ENCODE results near the gene MOGAT2. TPM values are rescaled to one million over a fixed set of nuclear protein-coding genes. Genes with fewer than 3 reads are reported as not detected.

Gene MOGAT2
- total and polyA plus RNA-seq, 2 of the 13 experiments (the other 11 are each of a cell fraction or from before 2014, with no cell fraction given): 27.2 to 27.8 TPM

DNA sequence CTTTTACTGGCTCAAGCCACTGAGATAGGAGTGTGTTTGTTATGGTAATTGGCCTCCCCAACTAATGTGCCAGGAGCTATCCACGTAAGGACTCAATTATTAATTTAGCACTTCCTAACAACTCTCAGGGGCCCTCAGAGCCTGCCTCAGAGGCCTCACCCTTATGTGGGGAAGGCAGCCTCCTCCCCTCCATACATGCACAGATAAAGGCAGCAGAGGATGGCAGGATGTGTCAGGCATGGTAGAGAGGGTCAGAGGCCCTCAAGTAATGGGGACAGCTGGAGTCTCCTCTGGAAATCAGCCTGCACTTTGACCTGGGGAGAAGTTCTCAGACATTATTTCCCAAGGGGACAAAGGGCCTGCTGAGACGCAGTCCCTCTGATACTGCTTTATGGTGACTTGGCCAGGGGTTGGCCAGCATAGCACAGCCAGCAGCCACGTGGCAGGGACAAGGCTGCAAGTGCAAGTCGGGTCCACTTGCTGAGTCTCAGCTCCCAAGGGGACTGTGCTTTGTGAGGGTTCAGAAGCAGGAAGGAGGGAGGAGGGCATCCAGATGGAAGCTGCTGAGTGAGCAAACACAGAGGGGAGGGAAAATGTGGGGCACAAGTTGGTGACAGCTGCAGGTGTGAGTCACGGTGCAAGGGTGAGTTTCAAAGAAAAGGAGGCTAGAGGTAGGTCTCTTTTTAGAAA lies 17.0 kb downstream of the MOGAT2 start (continued):
- TF ChIP-seq, protein P1, sequence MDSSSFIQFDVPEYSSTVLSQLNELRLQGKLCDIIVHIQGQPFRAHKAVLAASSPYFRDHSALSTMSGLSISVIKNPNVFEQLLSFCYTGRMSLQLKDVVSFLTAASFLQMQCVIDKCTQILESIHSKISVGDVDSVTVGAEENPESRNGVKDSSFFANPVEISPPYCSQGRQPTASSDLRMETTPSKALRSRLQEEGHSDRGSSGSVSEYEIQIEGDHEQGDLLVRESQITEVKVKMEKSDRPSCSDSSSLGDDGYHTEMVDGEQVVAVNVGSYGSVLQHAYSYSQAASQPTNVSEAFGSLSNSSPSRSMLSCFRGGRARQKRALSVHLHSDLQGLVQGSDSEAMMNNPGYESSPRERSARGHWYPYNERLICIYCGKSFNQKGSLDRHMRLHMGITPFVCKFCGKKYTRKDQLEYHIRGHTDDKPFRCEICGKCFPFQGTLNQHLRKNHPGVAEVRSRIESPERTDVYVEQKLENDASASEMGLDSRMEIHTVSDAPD (CRISPR knock-in tag; IDR thresholded peaks at IDR 0.05): no peak
- TF ChIP-seq DMAP1 (CRISPR knock-in tag; IDR thresholded peaks at IDR 0.05): peak; percentile 77
- TF ChIP-seq ZSCAN12 (CRISPR knock-in tag; IDR thresholded peaks at IDR 0.05): no peak
- 0 out of 2 replicates have a peak, but pooled peaks have one; percentile 19 for TF ChIP-seq ZNF160 (CRISPR knock-in tag; IDR thresholded peaks at IDR 0.05)
- TF ChIP-seq ZFP90 (CRISPR knock-in tag; IDR thresholded peaks at IDR 0.05; ENCODE audit: borderline replicate concordance): no peak
- TF ChIP-seq MATR3 (CRISPR knock-in tag; IDR thresholded peaks at IDR 0.05): no peak
- TF ChIP-seq NR2F6 (IDR thresholded peaks at IDR 0.05): no peak
- TF ChIP-seq NR2F6 (CRISPR knock-in tag; IDR thresholded peaks at IDR 0.05): peak; percentile 40; the same call in 1 of the 2 replicates
- TF ChIP-seq ATF1 (CRISPR knock-in tag; IDR thresholded peaks at IDR 0.05): no peak
- TF ChIP-seq ATF7 (IDR thresholded peaks at IDR 0.05): no peak
- no peak for TF ChIP-seq ATF7 (CRISPR knock-in tag; IDR thresholded peaks at IDR 0.05)
- peak; percentile 33 for TF ChIP-seq HNF4A (CRISPR knock-in tag; IDR thresholded peaks at IDR 0.05)
- TF ChIP-seq ZNF335 (CRISPR knock-in tag; IDR thresholded peaks at IDR 0.05): 0 out of 2 replicates have a peak, but pooled peaks have one; percentile 18
- no peak for TF ChIP-seq SMARCE1 (IDR thresholded peaks at IDR 0.05; ENCODE audit: borderline replicate concordance)
- TF ChIP-seq RAD51 (IDR thresholded peaks at IDR 0.05; ENCODE audit: borderline replicate concordance): no peak
- no peak for TF ChIP-seq KDM4B (CRISPR knock-in tag; IDR thresholded peaks at IDR 0.05)
- no peak for TF ChIP-seq CENPX (CRISPR knock-in tag; IDR thresholded peaks at IDR 0.05)
- no peak for TF ChIP-seq ZNF841 (CRISPR knock-in tag; IDR thresholded peaks at IDR 0.05; ENCODE audit: borderline replicate concordance)
- no peak for TF ChIP-seq GPN1 (CRISPR knock-in tag; IDR thresholded peaks at IDR 0.05; ENCODE audit: borderline replicate concordance)
- TF ChIP-seq, protein P2, sequence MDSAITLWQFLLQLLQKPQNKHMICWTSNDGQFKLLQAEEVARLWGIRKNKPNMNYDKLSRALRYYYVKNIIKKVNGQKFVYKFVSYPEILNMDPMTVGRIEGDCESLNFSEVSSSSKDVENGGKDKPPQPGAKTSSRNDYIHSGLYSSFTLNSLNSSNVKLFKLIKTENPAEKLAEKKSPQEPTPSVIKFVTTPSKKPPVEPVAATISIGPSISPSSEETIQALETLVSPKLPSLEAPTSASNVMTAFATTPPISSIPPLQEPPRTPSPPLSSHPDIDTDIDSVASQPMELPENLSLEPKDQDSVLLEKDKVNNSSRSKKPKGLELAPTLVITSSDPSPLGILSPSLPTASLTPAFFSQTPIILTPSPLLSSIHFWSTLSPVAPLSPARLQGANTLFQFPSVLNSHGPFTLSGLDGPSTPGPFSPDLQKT (CRISPR knock-in tag; IDR thresholded peaks at IDR 0.05; ENCODE audit: borderline replicate concordance): no peak
- TF ChIP-seq, protein P3, sequence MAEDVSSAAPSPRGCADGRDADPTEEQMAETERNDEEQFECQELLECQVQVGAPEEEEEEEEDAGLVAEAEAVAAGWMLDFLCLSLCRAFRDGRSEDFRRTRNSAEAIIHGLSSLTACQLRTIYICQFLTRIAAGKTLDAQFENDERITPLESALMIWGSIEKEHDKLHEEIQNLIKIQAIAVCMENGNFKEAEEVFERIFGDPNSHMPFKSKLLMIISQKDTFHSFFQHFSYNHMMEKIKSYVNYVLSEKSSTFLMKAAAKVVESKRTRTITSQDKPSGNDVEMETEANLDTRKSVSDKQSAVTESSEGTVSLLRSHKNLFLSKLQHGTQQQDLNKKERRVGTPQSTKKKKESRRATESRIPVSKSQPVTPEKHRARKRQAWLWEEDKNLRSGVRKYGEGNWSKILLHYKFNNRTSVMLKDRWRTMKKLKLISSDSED (CRISPR knock-in tag; IDR thresholded peaks at IDR 0.05): no peak
- TF ChIP-seq, protein P4, sequence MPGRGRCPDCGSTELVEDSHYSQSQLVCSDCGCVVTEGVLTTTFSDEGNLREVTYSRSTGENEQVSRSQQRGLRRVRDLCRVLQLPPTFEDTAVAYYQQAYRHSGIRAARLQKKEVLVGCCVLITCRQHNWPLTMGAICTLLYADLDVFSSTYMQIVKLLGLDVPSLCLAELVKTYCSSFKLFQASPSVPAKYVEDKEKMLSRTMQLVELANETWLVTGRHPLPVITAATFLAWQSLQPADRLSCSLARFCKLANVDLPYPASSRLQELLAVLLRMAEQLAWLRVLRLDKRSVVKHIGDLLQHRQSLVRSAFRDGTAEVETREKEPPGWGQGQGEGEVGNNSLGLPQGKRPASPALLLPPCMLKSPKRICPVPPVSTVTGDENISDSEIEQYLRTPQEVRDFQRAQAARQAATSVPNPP (CRISPR knock-in tag; IDR thresholded peaks at IDR 0.05): no peak
- TF ChIP-seq, protein P5, sequence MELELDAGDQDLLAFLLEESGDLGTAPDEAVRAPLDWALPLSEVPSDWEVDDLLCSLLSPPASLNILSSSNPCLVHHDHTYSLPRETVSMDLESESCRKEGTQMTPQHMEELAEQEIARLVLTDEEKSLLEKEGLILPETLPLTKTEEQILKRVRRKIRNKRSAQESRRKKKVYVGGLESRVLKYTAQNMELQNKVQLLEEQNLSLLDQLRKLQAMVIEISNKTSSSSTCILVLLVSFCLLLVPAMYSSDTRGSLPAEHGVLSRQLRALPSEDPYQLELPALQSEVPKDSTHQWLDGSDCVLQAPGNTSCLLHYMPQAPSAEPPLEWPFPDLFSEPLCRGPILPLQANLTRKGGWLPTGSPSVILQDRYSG (CRISPR knock-in tag; IDR thresholded peaks at IDR 0.05): no peak
- no peak for TF ChIP-seq ARNT2 (CRISPR knock-in tag; IDR thresholded peaks at IDR 0.05; ENCODE audit: low read depth)
- TF ChIP-seq GABPA (IDR thresholded peaks at IDR 0.05; ENCODE audit: low read depth, low read length): no peak
- TF ChIP-seq GABPA (CRISPR knock-in tag; IDR thresholded peaks at IDR 0.05; ENCODE audit: low read depth): no peak
